Suprapubic skin (tissue), 4 donors: ENCODE results near the gene LRMDA. TPM values are rescaled to one million over a fixed set of nuclear protein-coding genes. Genes with fewer than 3 reads are reported as not detected.

Experiments used
- DNase-seq, 2 donors: peaks; one replicate each; pipeline ENCODE4 v3.0.0-alpha.2; 2019; ENCODE audit warnings: low spot score in 2 of 2
- H3K27ac ChIP-seq: fragments of 200-600 bp; sonication (generic); one replicate; pipeline ENCODE4 v1.5.1; 2019
- H3K27me3 ChIP-seq: fragments of 200-600 bp; sonication (generic); one replicate; pipeline ENCODE4 v1.5.1; 2019
- H3K36me3 ChIP-seq: fragments of 200-600 bp; sonication (generic); one replicate; pipeline ENCODE4 v1.5.1; 2019
- H3K4me1 ChIP-seq: fragments of 200-600 bp; sonication (generic); one replicate; pipeline ENCODE4 v1.5.1; 2019
- H3K4me3 ChIP-seq: fragments of 200-600 bp; sonication (generic); one replicate; pipeline ENCODE4 v1.5.1; 2019; ENCODE audit warnings: mild to moderate bottlenecking
- H3K9me3 ChIP-seq: fragments of 200-600 bp; sonication (generic); one replicate; pipeline ENCODE4 v1.5.1; 2019
- EP300 ChIP-seq: sonication (generic); formaldehyde crosslinking; IDR thresholded peaks from one replicate; pipeline ENCODE4 v1.6.1; 2017; ENCODE audit warnings: antibody characterized with exemption
- POLR2A ChIP-seq, 2 donors: fragments of 450-650 bp; IDR thresholded peaks; one replicate each; pipeline ENCODE4 v1.6.1; 2017; ENCODE audit warnings: antibody characterized with exemption in 2 of 2, mild to moderate bottlenecking in 2 of 2, moderate library complexity in 2 of 2
- POLR2AphosphoS5 ChIP-seq, 3 donors: sonication (generic); formaldehyde crosslinking; IDR thresholded peaks; one replicate each; pipeline ENCODE4 v1.6.1; 2017; ENCODE audit warnings: antibody characterized with exemption in 3 of 3
- WGBS: methylation state at CpG from one replicate; pipeline ENCODE4 v1.1.5; 2018; 5-methylcytosine and 5-hydroxymethylcytosine counted together
- total RNA-seq, 4 donors: library from RNA; depleted of rRNA; stranded (reverse); fragments of >200 nt; gene quantifications; one replicate each; pipeline ENCODE4 v1.1.0, GENCODE V29; 2016
- TF ChIP-seq, protein P1 (sequence below), 2 donors: fragments of 200-600 bp in 1 of 2; fragments of 450-650 bp in 1 of 2; sonication (generic) in 1 of 2; IDR thresholded peaks; one replicate each; pipeline ENCODE4 v1.5.1; 2016 to 2019; ENCODE audit warnings: antibody characterized with exemption in 2 of 2, mild to moderate bottlenecking in 1 of 2, moderate library complexity in 1 of 2

LRMDA gene
- total RNA-seq, 4 donors from 2014 or later: 0.10 to 2.9 (median 1.9) TPM; not detected in 1

DNA sequence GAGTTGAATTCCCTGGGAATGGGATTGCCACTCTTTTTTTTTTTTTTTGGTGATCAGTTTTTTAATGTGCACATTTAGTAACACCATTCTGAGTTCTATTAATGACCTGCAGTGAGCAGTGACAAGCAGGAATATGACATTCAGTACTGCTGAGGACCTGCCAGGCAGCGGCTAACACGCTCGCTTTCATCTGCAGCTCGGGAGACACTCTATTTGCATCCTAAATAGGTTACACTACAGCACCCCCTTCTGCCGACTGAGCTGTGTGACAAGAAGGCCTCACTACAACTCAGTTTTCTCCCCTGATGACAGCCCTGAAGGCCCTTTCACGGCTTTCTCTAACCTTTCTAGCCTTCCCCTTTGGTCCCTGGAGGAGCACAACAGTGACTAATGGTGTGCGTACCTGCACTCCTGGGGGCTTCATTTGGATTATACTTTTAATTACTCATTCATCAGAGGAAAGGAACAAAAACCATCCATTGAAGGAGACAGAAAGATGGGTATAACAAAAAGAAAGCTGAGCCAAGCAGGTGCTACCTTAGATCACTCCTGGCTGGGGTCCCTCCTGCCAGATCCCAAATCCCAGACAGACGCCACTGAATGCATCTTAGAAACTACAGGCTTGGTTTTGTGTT, 872.4 kb downstream of the LRMDA start:
- DNase-seq: peak in 1 of 2 donors; percentile 80
- Histone ChIP-seq H3K4me3 (no peak overlapping the region), H3K4me1 (no peaks in the 10 kb centered on the region)

DNA sequence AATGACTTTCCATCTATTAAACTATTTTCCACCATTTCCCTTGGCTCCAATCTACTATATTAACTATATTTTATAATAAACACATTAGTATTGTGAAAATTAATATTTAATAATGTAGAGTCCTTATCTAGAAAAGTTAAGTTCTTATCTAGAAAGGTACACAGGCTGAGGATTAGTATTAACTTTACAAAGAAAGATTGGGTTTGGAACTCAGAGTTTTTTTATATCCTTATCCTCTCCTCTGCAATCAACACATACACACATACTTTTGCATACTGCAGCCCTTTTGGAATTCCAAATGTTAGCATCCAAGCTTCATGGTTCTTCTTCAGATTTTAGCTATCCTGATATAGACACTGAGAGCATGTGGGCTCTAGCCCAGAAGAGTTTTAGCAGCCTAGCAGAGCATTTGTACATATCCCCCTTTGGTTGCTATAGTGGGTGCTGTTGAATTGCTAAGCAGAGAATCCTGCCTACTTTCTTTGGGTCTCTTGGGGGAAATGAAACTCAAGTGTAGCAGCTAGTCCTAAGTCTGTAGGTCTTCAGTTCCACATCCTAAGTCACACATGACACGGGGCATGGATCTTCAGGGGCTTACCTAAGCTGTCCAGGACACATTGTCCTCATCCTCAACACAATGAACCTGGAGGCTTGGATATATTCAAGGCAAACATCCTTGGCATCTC, 874.6 kb downstream of the LRMDA start:
- TF ChIP-seq POLR2A (IDR thresholded peaks at IDR 0.05) (no peak), POLR2AphosphoS5 (IDR thresholded peaks at IDR 0.05) (no peak)
- WGBS: 80% methylated on average over 1 of the region's 1 CpG

More for the DNA sequence above, 872.4 kb downstream of the LRMDA start:
- H3K27me3 ChIP-seq: no peaks in the 10 kb centered on the region
- 46% methylated on average over 8 of the region's 8 CpGs for WGBS
- H3K27ac ChIP-seq: no peak overlapping the region
- H3K9me3 ChIP-seq: no peaks in the 10 kb centered on the region
- TF ChIP-seq POLR2A (IDR thresholded peaks at IDR 0.05): no peak
- TF ChIP-seq POLR2AphosphoS5 (IDR thresholded peaks at IDR 0.05): no peak
- TF ChIP-seq EP300: no peak
- TF ChIP-seq, protein P1, sequence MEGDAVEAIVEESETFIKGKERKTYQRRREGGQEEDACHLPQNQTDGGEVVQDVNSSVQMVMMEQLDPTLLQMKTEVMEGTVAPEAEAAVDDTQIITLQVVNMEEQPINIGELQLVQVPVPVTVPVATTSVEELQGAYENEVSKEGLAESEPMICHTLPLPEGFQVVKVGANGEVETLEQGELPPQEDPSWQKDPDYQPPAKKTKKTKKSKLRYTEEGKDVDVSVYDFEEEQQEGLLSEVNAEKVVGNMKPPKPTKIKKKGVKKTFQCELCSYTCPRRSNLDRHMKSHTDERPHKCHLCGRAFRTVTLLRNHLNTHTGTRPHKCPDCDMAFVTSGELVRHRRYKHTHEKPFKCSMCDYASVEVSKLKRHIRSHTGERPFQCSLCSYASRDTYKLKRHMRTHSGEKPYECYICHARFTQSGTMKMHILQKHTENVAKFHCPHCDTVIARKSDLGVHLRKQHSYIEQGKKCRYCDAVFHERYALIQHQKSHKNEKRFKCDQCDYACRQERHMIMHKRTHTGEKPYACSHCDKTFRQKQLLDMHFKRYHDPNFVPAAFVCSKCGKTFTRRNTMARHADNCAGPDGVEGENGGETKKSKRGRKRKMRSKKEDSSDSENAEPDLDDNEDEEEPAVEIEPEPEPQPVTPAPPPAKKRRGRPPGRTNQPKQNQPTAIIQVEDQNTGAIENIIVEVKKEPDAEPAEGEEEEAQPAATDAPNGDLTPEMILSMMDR (IDR thresholded peaks at IDR 0.05): peak in 1 of 2 donors; percentile 40
- H3K36me3 ChIP-seq: no peaks in the 10 kb centered on the region

DNA sequence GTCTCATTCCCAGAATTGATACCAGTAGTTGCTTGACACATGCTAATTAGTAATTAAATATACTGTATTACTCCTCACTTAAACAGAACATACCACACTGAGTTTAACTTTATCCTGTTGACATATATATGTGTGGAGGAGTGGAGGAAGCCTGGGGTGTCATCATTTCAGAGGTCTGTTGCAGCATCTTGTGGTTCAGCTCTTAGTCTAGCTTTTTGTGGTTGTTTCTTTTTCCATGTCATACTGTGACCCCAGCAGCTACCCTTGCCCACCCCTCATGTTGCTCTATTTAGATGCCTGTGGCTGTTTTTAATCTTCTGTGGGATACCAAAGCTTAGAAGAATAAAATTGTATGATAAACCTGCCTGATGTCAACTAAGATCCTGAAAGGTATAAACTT, 875.4 kb downstream of the LRMDA start:
- no peak overlapping the region for H3K27ac ChIP-seq
- no peaks in the 10 kb centered on the region for H3K27me3 ChIP-seq
- no peak overlapping the region for H3K4me3 ChIP-seq
- H3K4me1 ChIP-seq: peaks cover 9% of the 10 kb centered on the region
- TF ChIP-seq POLR2AphosphoS5 (IDR thresholded peaks at IDR 0.05): no peak
- TF ChIP-seq, protein P1 (IDR thresholded peaks at IDR 0.05): no peak
- no peak for TF ChIP-seq EP300
- TF ChIP-seq POLR2A (IDR thresholded peaks at IDR 0.05): no peak
- no peaks in the 10 kb centered on the region for H3K9me3 ChIP-seq
- DNase-seq: no peak
- no peaks in the 10 kb centered on the region for H3K36me3 ChIP-seq

More for the DNA sequence above, 874.6 kb downstream of the LRMDA start:
- Histone ChIP-seq H3K27me3 (no peaks in the 10 kb centered on the region), H3K36me3 (no peaks in the 10 kb centered on the region), H3K4me1 (peaks cover 7% of the 10 kb centered on the region), H3K27ac (no peak overlapping the region), H3K4me3 (no peak overlapping the region), H3K9me3 (no peaks in the 10 kb centered on the region)
- no peak for DNase-seq

DNA sequence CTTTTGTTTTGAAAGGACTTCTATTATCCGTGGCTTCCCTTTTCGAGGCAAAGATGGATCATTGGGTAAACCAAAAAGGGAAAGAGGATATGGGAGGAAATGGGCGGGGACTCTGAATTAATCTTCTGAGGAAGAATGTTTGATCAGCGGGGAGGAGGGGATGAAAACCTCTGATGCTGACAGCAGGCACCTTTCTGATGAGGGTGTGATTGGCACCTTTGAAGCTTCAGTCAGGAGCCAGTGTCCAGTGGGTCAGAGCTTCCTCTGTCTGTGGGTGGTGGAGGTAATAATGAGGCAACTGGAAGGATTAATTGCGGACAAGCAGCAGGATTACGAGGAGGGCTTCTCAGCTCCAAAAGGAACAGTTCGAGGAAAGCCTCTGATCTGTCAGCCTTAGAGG, 877.6 kb downstream of the LRMDA start:
- H3K4me1 ChIP-seq: peaks cover 9% of the 10 kb centered on the region
- no peaks in the 10 kb centered on the region for H3K27me3 ChIP-seq
- no peak overlapping the region for H3K4me3 ChIP-seq
- H3K36me3 ChIP-seq: no peaks in the 10 kb centered on the region
- TF ChIP-seq EP300 (no peak), POLR2AphosphoS5 (IDR thresholded peaks at IDR 0.05) (no peak), POLR2A (IDR thresholded peaks at IDR 0.05) (no peak)
- TF ChIP-seq, protein P1 (IDR thresholded peaks at IDR 0.05): no peak
- 37% methylated on average over 7 of the region's 7 CpGs for WGBS
- H3K27ac ChIP-seq: no peak overlapping the region
- no peak for DNase-seq
- H3K9me3 ChIP-seq: no peaks in the 10 kb centered on the region

DNA sequence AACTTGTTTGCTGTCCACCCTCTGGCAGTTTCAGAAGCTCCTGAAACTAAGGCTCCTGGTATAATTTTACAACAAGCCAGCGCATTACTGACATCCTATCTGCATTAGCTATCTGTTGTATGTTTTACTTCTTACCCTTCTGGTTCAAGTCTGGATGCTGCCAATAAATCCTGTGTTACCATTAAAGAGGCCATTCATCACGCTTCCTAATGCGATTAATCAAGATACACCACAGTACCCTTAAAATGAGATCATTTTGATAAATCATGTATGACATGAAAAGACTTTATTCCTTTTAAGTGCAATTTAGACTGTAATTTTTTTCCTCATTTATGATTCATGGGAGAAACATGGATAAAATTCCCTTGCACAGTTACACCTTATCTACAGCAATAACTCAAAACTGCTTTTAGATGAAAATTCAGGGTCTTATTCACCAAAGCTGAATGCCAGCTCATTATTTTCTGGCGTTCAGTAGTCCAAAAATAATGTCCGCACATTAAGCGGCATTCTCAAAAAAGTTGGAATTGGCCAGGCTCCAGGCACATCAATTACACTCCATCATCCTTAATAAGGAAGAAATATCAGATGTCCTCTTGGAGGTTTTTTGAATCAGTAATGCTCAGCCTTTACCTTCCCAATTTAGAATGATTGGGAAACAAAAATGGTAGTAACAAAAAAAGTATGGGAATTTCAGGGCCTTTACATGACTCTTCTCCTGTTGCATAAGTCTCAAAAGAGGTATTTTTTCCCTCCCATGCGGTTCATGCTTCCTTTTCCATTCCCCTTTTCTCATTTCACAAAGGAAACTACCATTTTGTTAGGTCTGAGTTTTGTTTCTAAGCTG, 878.5 kb downstream of the LRMDA start:
- Histone ChIP-seq H3K9me3 (no peaks in the 10 kb centered on the region), H3K27ac (no peak overlapping the region), H3K27me3 (no peaks in the 10 kb centered on the region), H3K4me3 (no peak overlapping the region), H3K36me3 (no peaks in the 10 kb centered on the region), H3K4me1 (peaks cover 9% of the 10 kb centered on the region)
- 60% methylated on average over 7 of the region's 7 CpGs for WGBS
- DNase-seq: no peak
- TF ChIP-seq, protein P1 (IDR thresholded peaks at IDR 0.05): no peak
